Fibroblast of skin of right quadriceps (primary cell): ENCODE measurements around the gene LSM5.

Experiments
- DNase-seq: peaks from one replicate; pipeline ENCODE4 v3.0.0-alpha.2; 2013

The LSM5 gene

DNA sequence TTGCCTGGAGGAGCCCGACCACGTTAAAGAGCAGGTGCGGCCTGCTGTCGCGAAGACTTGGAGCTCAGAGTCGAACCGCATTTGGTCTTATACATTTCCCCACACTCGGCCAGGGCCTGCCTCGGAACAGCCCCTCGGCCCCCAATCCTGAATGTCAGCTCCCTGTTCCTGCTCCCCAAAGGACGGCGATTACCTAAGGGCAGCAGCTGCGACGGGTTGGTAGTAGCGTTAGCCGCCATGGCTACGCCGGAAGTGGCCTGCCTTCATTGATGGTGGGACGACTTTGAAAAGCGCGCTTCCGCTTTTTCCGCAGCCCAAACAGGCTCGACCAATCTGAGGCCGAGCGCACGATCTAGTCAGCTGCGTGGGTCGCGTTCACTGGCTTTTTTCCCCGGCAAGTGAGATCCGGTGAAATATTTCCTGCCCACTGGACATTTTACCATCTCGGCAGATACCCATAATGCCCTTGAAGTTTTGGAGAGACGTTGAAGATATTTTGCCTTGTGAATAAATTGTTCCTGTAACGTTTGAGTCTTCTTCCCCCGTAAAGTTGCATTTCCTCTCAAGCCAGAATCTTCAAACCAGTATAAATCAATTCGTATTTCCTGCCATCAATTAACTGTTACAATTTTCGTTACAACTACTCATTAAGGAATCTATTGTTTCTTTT is at the start of gene LSM5:
LSM5 (minus strand) TSS at position 254 of the 670 bp plus-strand sequence; CDS start at position 239, 15 bp downstream.
- DNase-seq = peak; percentile 93

DNA sequence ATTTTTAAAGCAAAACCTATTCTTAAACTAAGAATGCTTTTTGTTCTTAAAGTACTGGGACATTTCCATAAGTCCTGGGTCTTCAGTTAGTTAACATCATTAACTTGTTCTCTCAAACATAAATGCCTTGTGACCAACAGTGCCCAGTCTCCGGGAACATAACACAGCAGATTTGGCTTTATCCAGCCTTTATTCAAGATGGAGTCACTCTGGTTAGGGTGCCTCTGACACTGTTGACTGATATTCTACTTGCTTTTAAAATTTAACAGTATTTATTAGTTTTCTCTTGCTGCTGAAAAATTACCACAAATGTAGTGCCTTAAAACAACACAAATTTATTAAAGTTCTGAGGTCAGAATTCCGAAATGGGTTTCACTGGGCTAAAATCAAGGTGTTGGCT is 49.2 kb upstream of the LSM5 start:
- DNase-seq = no peak

DNA sequence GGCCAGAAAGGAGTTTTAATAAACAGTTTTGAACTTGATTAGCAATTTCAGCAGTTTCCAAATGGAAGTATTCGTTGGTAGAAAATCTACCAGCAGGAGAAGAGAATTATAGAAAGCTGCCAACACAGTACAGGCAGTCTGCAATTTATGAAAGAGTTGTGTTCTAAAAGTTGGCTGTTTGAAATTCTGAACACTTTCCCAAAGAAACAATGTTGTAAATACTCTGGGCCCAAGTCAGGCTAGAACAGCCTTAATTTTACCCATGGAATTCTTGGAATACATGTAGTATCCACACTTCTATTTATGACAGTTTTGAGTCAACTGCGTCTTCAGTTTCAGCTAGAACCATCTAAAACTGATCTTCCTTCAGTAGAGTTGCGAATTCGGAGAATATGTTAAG is 47.6 kb upstream of the LSM5 start:
- DNase-seq = no peak

- peak; percentile 67 for DNase-seq
These were observed 46.4 kb upstream of the LSM5 start for GRCh38 chr7:32536585-32536984.

- DNase-seq = no peak
These were observed 45.8 kb upstream of the LSM5 start for GRCh38 chr7:32536016-32536415.

- no peak for DNase-seq
These were observed 45.1 kb upstream of the LSM5 start for GRCh38 chr7:32535162-32535702.

GRCh38 chr7:32533276-32534029 is 43.3 kb upstream of the LSM5 start:
- DNase-seq = no peak

DNA sequence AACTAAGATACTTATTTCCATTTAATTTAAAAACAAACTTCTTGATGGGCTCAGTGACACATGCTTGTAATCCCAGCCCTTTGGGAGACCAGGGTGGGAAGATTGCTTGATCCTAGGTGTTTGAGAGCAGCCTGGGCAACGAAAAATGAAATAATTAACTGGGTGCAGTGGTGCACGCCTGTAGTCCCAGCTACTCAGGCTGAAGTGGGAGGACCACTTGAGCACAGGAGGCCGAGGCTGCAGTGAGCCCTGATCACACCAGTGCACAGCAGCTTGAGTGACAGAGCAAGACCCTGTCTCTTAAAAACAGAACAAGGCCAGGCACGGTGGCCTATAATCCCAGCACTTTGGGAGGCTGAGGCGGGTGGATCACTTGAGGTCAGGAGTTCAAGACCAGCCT is 42.5 kb upstream of the LSM5 start:
- no peak for DNase-seq

DNA sequence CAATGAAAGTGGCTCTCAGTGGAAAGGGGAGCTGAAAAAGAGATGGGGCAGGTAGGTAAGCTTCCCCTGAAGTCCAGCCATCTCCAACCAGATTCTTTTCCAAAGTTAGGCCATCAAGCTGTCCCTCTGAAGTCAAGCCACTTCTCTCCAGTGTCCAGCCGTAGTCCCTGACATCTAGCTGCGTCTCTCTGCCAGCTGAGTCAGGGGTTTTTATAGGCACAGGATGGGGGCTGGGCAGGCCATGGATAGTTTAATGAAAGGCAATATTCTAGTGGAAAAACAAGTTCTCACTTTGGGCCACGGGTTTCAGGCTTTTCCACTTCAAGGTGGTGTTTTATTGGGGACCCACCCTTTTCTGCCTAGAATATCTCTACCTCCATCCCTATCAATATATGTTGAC is 41.9 kb upstream of the LSM5 start:
- DNase-seq = no peak

DNA sequence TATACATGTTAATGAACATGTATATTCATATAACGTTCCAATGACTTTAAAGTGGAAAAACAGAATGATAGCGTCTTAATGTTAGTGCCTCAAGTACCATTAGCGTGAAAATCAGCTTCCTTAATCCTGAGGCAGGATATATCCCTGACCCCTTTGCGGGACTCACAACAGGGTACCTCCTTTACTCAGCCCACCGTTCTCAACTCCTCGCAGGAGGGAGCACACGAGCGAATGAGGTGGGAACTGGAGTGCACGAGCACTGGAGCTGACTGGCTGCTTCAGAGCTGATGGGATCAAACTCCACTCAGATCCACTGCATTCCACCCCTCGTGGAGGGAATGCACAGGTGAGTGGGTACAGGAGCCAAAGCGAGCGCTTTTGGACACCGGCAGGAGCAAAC is 41.2 kb upstream of the LSM5 start:
- no peak for DNase-seq

GRCh38 chr7:32525839-32526238 is 35.7 kb upstream of the LSM5 start:
- DNase-seq = no peak

DNA sequence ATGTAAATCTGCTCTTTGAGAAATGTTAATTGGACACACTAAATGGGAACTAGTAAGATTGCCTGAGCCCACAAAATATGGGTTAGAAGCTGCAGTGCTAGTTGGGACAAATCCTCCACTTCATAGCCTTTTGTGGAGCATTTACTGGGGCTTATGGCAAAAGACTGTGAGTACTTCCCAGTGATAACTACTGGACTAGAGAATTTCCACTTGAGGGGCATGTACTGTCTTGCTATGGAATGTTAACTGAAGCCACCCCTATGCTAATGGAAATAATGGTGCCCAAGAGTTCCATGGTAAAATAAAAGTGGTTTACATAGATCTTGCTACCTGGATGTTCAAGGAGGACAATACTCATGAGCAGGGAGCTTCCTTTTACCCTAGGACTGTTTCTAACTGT is 34.5 kb upstream of the LSM5 start:
- DNase-seq = no peak

DNA sequence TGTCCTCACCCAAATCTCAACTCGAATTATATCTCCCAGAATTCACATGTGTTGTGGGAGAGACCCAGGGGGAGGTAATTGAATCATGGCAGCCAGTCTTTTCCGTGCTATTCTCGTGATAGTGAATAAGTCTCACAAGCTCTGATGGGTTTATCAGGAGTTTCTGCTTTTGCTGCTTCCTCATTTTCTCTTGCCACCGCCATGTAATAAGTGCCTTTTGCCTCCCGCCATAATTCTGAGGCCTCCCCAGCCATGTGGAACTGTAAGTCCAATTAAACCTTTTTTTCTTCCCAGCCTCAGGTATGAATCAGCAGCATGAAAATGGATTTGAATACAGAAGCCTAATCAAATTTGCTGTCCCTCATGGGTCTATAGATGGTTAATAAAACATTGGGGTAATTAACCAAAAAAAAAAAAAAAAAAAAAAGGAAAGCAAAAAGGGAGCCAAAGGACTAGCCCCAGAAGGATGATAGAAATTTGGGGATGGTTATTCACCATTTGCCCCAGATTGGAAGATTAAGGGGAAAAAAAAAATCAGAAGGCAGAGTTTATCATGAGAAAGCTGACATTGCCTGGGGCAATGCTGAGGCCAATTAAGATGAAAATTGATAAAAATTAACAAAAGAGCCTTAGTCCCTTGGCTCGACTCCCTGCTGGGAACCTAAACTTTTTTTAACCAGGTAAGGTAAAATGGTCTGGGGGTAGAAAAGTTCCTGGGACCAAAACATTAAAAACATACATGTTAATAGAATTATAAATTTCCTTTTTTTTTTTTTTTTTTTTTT is 32.8 kb upstream of the LSM5 start:
- DNase-seq = no peak

- DNase-seq = no peak
These were observed 29.6 kb upstream of the LSM5 start for GRCh38 chr7:32519763-32520162.

DNA sequence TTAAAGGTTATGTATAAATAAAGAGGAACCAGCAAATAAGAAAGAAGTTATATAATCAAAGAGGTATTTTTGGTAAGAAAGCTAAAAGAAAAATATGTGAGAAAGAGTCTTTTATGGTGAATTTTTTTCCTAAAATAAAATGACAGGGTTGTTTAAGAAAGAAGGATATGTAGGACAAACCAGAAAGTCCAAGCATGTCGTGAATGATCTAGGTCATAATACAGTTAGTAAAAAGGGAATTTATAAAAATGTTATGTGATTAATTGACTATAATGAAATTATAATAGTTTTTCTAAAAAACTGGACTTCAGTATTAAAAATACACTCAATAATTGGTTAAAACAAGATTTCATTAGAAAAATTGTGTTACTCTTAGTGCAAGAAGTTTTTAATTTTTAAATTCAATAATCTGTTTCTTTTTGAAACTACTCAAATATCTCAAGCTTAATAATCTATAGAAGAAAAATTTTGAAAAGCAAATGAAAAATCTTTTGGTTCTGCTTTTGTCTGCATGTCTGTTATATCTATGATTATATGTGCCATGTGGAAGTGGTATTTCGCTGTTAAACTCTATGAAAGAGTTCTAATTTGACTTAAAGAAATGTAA is 28.5 kb upstream of the LSM5 start:
- DNase-seq = peak; percentile 73

DNA sequence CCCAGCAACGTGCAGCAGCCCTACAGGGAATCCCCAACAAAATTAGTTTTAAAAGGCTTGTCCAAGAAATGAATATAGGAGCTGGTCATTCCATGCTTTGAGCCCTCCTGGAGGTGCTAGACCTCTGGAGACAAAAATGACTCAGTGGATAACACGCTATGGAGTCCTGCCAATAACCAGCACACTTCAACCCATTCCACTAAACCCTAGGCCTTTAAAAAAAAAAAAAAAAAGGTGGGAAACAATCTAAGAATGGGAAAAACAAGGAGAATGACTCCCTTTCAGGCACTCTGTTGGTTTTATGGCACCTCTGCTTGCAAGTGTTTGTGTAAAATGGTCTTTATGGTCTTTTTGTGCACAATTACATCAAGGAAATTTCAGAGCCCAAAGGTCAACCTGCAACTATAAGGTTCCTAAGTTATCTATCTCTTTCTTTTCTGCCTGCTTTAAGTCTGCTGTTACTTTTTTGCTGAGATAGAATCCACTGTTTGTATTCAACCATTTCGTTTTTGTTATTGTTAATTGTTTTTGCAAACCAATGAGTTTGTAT is 26.4 kb upstream of the LSM5 start:
- no peak for DNase-seq

DNA sequence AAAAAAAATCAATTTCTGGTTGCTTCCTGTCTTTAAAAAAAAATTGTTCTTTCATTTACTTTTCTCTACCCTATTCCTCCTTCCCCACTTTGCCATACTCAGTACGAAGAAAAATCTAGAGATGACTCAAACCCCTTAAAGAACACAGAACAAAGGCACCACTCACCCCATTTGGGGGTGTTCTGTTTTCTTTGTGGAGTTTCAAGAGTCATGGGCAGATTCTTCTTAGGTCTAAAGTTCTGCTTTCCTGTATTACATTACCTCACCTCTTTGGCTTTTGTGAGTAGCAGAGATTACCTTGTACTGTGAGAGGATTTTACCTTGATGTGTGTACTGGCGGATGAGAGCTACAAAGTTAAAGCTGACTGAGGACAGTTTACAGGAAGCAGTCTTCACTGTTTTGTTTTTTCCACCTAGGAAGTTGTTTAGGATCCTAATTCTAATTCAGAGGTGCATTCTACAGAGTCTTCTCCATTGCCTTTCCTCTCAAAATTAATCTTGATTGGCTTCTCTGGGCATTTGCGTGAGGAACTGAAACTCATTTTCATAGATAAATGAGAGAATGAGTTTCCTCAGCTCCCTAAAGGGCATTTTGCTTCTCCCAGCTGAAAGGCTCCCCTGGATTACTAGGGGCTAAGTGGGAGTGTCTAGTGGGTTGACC is 25.8 kb upstream of the LSM5 start:
- no peak for DNase-seq

- no peak for DNase-seq
These were observed 23.0 kb upstream of the LSM5 start for GRCh38 chr7:32513210-32513609.

DNA sequence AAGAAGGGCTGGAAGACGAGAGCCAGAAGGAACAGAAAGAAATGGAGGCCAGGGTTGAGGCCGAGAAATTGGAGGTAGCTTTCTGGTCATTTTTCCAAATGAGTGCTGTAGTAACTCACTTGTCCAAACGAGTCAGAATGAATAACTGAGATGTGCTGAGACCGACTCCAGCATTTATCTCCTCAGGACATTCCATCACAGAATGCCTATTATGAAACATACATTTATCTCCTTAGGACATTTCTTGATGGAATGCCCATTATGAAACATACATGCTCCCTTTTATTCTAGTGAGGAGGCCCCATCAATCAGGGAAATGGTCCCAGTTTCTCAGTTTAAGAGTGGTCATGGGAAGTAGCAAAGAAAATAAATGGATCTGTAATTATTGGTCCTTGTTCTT is 21.6 kb upstream of the LSM5 start:
- DNase-seq = no peak

- DNase-seq = peak; percentile 57
These were observed 17.2 kb upstream of the LSM5 start for GRCh38 chr7:32507414-32507813.

DNA sequence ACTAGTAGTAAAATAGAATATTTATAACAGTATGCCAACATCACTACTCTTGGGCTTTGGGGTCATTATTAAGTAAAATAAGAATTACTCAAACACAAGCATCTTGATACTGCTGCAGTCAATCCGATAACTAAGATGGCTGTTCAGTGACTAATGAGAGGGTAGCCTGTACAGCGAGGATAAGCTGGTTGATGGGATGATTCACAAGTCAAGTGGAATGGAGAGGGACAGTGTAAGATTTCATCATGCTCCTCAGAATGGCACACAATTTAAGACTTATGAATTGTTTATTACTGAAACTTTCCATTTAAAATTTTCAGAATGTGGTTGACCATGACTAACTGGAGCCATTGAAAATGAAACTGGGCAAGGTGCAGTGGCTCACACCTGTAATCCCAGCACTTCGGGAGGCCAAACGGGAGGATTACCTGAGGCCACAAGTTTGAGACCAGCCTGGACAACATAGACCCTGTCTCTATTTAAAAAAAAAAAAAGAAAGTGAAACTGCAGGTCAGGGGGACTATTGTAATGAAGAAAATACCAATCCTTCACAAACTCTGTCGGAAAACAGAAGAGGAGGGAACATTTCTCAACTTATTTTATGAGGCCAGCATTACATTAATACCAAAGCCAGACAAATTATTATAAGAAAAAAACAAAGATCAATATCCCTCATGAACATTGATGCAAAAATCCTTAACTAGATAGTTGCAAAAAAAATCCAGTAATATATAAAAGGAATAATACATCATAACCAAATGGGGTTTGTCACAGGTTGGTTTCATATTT is 16.3 kb upstream of the LSM5 start:
- peak; percentile 93 for DNase-seq
